Natural killer cell treated with Interleukin-12 subunit alpha and Interleukin-12 subunit beta and Interleukin-15 and Interleukin-18, amount 100 ng/mL, for 72 hours (primary cell): ENCODE measurements around the gene OR1J1. TPM values are rescaled to one million over a fixed set of nuclear protein-coding genes. Genes with fewer than 3 reads are reported as not detected.

ENCODE experiments used
- ATAC-seq, 2 donors: fragments of 150-1000 bp; cut with Tn5 transposase in 1 of 2; sonication (Bioruptor Pico), chemical (Tn5 transposase) in 1 of 2; 2 replicates each; pipeline ENCODE4 v1.10.0; 2021
- DNase-seq: peaks from one replicate; pipeline ENCODE4 v3.0.0; 2022; ENCODE audit warnings: low spot score
- H3K27ac Mint-ChIP-seq, 2 donors: 1 replicate in 1 of 2; 2 replicates in 1 of 2; pipeline ENCODE4 v1.8.0; 2022; ENCODE audit warnings: mixed read lengths in 2 of 2, mild to moderate bottlenecking in 1 of 2, moderate library complexity in 1 of 2
- H3K27me3 Mint-ChIP-seq, 2 donors: 1 replicate in 1 of 2; 2 replicates in 1 of 2; pipeline ENCODE4 v1.8.0; 2022; ENCODE audit warnings: mixed read lengths in 2 of 2
- H3K36me3 Mint-ChIP-seq: one replicate; pipeline ENCODE4 v1.8.0; 2022; ENCODE audit warnings: mixed read lengths
- H3K4me1 Mint-ChIP-seq, 2 donors: 1 replicate in 1 of 2; 2 replicates in 1 of 2; pipeline ENCODE4 v1.8.0; 2022; ENCODE audit warnings: low read depth in 2 of 2, mixed read lengths in 2 of 2, mild to moderate bottlenecking in 1 of 2
- H3K4me3 Mint-ChIP-seq: one replicate; pipeline ENCODE4 v1.8.0; 2022; ENCODE audit warnings: mixed read lengths
- H3K9me3 Mint-ChIP-seq: 2 replicates; pipeline ENCODE4 v1.8.0; 2022; ENCODE audit warnings: mixed read lengths
- total RNA-seq, 2 donors: library from RNA; stranded (reverse); gene quantifications; one replicate each; pipeline ENCODE4 v1.2.3, GENCODE V29; 2022

OR1J1 gene
- total RNA-seq, result not detected

- Mint-ChIP-seq H3K4me3 (no peak within 1 kb of the TSS), H3K36me3 (no peaks in the 10 kb centered on the region), H3K27me3 (peaks cover 31 to 53% of the 10 kb centered on the region in 2 donors), H3K27ac (no peak within 1 kb of the TSS), H3K9me3 (no peaks in the 10 kb centered on the region), H3K4me1 (no peaks in the 10 kb centered on the region)
- no peak for ATAC-seq
- no peak for DNase-seq
Observed at GRCh38 chr9:122477826-122478225, at the start of gene OR1J1. OR1J1 (minus strand) TSS chr9:122477926; CDS start chr9:122477926, 0 bp downstream.

- Mint-ChIP-seq H3K36me3 (no peaks in the 10 kb centered on the region), H3K4me1 (no peaks in the 10 kb centered on the region), H3K27ac (no peak within 1 kb of the TSS), H3K27me3 (peaks cover 23 to 28% of the 10 kb centered on the region in 2 donors), H3K4me3 (no peak within 1 kb of the TSS), H3K9me3 (no peaks in the 10 kb centered on the region)
- no peak for ATAC-seq
- no peak for DNase-seq
Observed at GRCh38 chr9:122527193-122527592, 49.5 kb upstream of the OR1J1 start, which contains the start of gene OR1N1. OR1N1 (minus strand) TSS chr9:122527293; CDS start chr9:122527293, 0 bp downstream.

GRCh38 chr9:122526602-122527001 is 48.9 kb upstream of the OR1J1 start:
- Mint-ChIP-seq H3K36me3 (no peaks in the 10 kb centered on the region), H3K27ac (no peak overlapping the region), H3K4me3 (no peak overlapping the region), H3K9me3 (no peaks in the 10 kb centered on the region), H3K27me3 (peaks cover 23 to 28% of the 10 kb centered on the region in 2 donors), H3K4me1 (no peaks in the 10 kb centered on the region)
- DNase-seq (no peak), ATAC-seq (no peak)

GRCh38 chr9:122519376-122519775 is 41.6 kb upstream of the OR1J1 start:
- Mint-ChIP-seq H3K27ac (no peak overlapping the region), H3K36me3 (no peaks in the 10 kb centered on the region), H3K9me3 (no peaks in the 10 kb centered on the region), H3K4me1 (no peaks in the 10 kb centered on the region), H3K4me3 (no peak overlapping the region), H3K27me3 (peaks cover 15 to 26% of the 10 kb centered on the region in 2 donors)
- ATAC-seq (no peak), DNase-seq (no peak)

GRCh38 chr9:122518841-122519240 is 41.1 kb upstream of the OR1J1 start, which contains the start of gene OR1J4:
OR1J4 (plus strand) TSS chr9:122519141; CDS start chr9:122519141, 0 bp downstream.
- H3K9me3 Mint-ChIP-seq, result no peaks in the 10 kb centered on the region
- H3K27ac Mint-ChIP-seq, result no peak within 1 kb of the TSS

GRCh38 chr9:122518226-122518625 is 40.5 kb upstream of the OR1J1 start:
- no peak for ATAC-seq
- H3K4me3 Mint-ChIP-seq, result no peak overlapping the region
- DNase-seq, result no peak
- H3K36me3 Mint-ChIP-seq, result no peaks in the 10 kb centered on the region
- no peaks in the 10 kb centered on the region for H3K9me3 Mint-ChIP-seq
- no peaks in the 10 kb centered on the region for H3K4me1 Mint-ChIP-seq
- peaks cover 10 to 22% of the 10 kb centered on the region in 2 donors for H3K27me3 Mint-ChIP-seq
- H3K27ac Mint-ChIP-seq, result no peak overlapping the region

More at GRCh38 chr9:122518841-122519240, 41.1 kb upstream of the OR1J1 start, which contains the start of gene OR1J4:
- ATAC-seq (peak in 1 of 2 donors; percentile 28), DNase-seq (no peak)
- H3K36me3 Mint-ChIP-seq, result no peaks in the 10 kb centered on the region
- H3K4me3 Mint-ChIP-seq, result no peak within 1 kb of the TSS
- H3K27me3 Mint-ChIP-seq, result peaks cover 14 to 25% of the 10 kb centered on the region in 2 donors
- no peaks in the 10 kb centered on the region for H3K4me1 Mint-ChIP-seq

GRCh38 chr9:122510502-122510901 is 32.8 kb upstream of the OR1J1 start, which contains the start of gene OR1J2:
OR1J2 (plus strand) TSS chr9:122510802; CDS start chr9:122510802, 0 bp downstream.
- Mint-ChIP-seq H3K27ac (no peak within 1 kb of the TSS), H3K36me3 (no peaks in the 10 kb centered on the region), H3K4me3 (no peak within 1 kb of the TSS)

GRCh38 chr9:122506964-122507363 is 29.2 kb upstream of the OR1J1 start:
- H3K27ac Mint-ChIP-seq, result no peak overlapping the region
- H3K4me1 Mint-ChIP-seq, result no peaks in the 10 kb centered on the region
- no peaks in the 10 kb centered on the region for H3K36me3 Mint-ChIP-seq
- H3K27me3 Mint-ChIP-seq, result peaks cover 28 to 33% of the 10 kb centered on the region in 2 donors
- DNase-seq (no peak), ATAC-seq (no peak)
- no peaks in the 10 kb centered on the region for H3K9me3 Mint-ChIP-seq
- no peak overlapping the region for H3K4me3 Mint-ChIP-seq

More at GRCh38 chr9:122510502-122510901, 32.8 kb upstream of the OR1J1 start, which contains the start of gene OR1J2:
- Mint-ChIP-seq H3K27me3 (peaks cover 30 to 32% of the 10 kb centered on the region in 2 donors), H3K4me1 (no peaks in the 10 kb centered on the region), H3K9me3 (no peaks in the 10 kb centered on the region)
- DNase-seq (no peak), ATAC-seq (no peak)

GRCh38 chr9:122498883-122499288 is 21.2 kb upstream of the OR1J1 start:
- Mint-ChIP-seq H3K27ac (no peak overlapping the region), H3K4me1 (no peaks in the 10 kb centered on the region), H3K27me3 (peaks cover 26 to 35% of the 10 kb centered on the region in 2 donors), H3K9me3 (no peaks in the 10 kb centered on the region), H3K4me3 (no peak overlapping the region), H3K36me3 (no peaks in the 10 kb centered on the region)
- DNase-seq (no peak), ATAC-seq (no peak)

GRCh38 chr9:122479062-122479461 is 1.3 kb upstream of the OR1J1 start:
- Mint-ChIP-seq H3K36me3 (no peaks in the 10 kb centered on the region), H3K4me1 (no peaks in the 10 kb centered on the region), H3K9me3 (no peaks in the 10 kb centered on the region), H3K27me3 (peaks cover 29 to 49% of the 10 kb centered on the region in 2 donors), H3K4me3 (no peak overlapping the region), H3K27ac (no peak overlapping the region)
- DNase-seq, result no peak
- ATAC-seq, result no peak

- Mint-ChIP-seq H3K27ac (no peak overlapping the region), H3K36me3 (no peaks in the 10 kb centered on the region), H3K4me1 (no peaks in the 10 kb centered on the region), H3K27me3 (peaks cover 28 to 48% of the 10 kb centered on the region in 2 donors), H3K4me3 (no peak overlapping the region), H3K9me3 (no peaks in the 10 kb centered on the region)
- DNase-seq, result no peak
- ATAC-seq, result peak in 1 of 2 donors; percentile 41
Observed at GRCh38 chr9:122477346-122477745, 380 bp downstream of the OR1J1 start.

GRCh38 chr9:122475717-122476116 is 2.0 kb downstream of the OR1J1 start:
- H3K4me1 Mint-ChIP-seq, result no peaks in the 10 kb centered on the region
- H3K4me3 Mint-ChIP-seq, result no peak overlapping the region
- H3K9me3 Mint-ChIP-seq, result no peaks in the 10 kb centered on the region
- no peaks in the 10 kb centered on the region for H3K36me3 Mint-ChIP-seq
- no peak overlapping the region for H3K27ac Mint-ChIP-seq
- H3K27me3 Mint-ChIP-seq, result peaks cover 23 to 39% of the 10 kb centered on the region in 2 donors
- ATAC-seq (no peak), DNase-seq (no peak)

GRCh38 chr9:122474561-122474960 is 3.2 kb downstream of the OR1J1 start:
- ATAC-seq, result no peak
- H3K36me3 Mint-ChIP-seq, result no peaks in the 10 kb centered on the region
- no peaks in the 10 kb centered on the region for H3K4me1 Mint-ChIP-seq
- DNase-seq, result no peak
- H3K4me3 Mint-ChIP-seq, result no peak overlapping the region
- no peak overlapping the region for H3K27ac Mint-ChIP-seq
- H3K9me3 Mint-ChIP-seq, result no peaks in the 10 kb centered on the region
- H3K27me3 Mint-ChIP-seq, result peaks cover 24 to 39% of the 10 kb centered on the region in 2 donors

GRCh38 chr9:122468735-122469134 is 9.0 kb downstream of the OR1J1 start:
- no peaks in the 10 kb centered on the region for H3K36me3 Mint-ChIP-seq
- no peak overlapping the region for H3K4me3 Mint-ChIP-seq

GRCh38 chr9:122466456-122466855 is 11.3 kb downstream of the OR1J1 start:
- Mint-ChIP-seq H3K9me3 (no peaks in the 10 kb centered on the region), H3K27ac (no peak overlapping the region), H3K4me3 (no peak overlapping the region), H3K36me3 (no peaks in the 10 kb centered on the region), H3K4me1 (peaks cover 6 to 7% of the 10 kb centered on the region in 2 donors), H3K27me3 (peaks cover 19 to 21% of the 10 kb centered on the region in 2 donors)
- DNase-seq, result no peak
- ATAC-seq, result no peak

More at GRCh38 chr9:122468735-122469134, 9.0 kb downstream of the OR1J1 start:
- DNase-seq (no peak), ATAC-seq (no peak)
- Mint-ChIP-seq H3K27ac (no peak overlapping the region), H3K9me3 (no peaks in the 10 kb centered on the region), H3K27me3 (peaks cover 6 to 7% of the 10 kb centered on the region in 2 donors), H3K4me1 (peaks cover 6 to 7% of the 10 kb centered on the region in 2 donors)
